ENCODE data around the gene TF. TPM values are rescaled to one million over a fixed set of nuclear protein-coding genes. Genes with fewer than 3 reads are reported as not detected.

Gene TF
- total RNA-seq, 4 donors from 2014 or later, result 13.9 to 154 (median 67.3) TPM

GRCh38 chr3:133754973-133755828 lies 9.0 kb downstream of the TF start:
- TF ChIP-seq CTCF (IDR thresholded peaks at IDR 0.05; ENCODE audit: low read depth), result no peak

- no peak for TF ChIP-seq CTCF (IDR thresholded peaks at IDR 0.05; ENCODE audit: low read depth)
Observed at GRCh38 chr3:133756716-133757694, 10.8 kb downstream of the TF start.

GRCh38 chr3:133757701-133758567 lies 11.7 kb downstream of the TF start:
- TF ChIP-seq CTCF (IDR thresholded peaks at IDR 0.05; ENCODE audit: low read depth), result no peak

- no peak for TF ChIP-seq CTCF (IDR thresholded peaks at IDR 0.05; ENCODE audit: low read depth)
Observed at GRCh38 chr3:133758568-133758928, 12.4 kb downstream of the TF start.

- TF ChIP-seq CTCF (IDR thresholded peaks at IDR 0.05; ENCODE audit: low read depth), result no peak
Observed at GRCh38 chr3:133758964-133759739, 13.0 kb downstream of the TF start.

- no peak for TF ChIP-seq CTCF (IDR thresholded peaks at IDR 0.05; ENCODE audit: low read depth)
Observed at GRCh38 chr3:133759740-133760305, 13.6 kb downstream of the TF start.
